PC-3 (cell line): ENCODE data around the gene METAP1D. TPM values are rescaled to one million over a fixed set of nuclear protein-coding genes. Genes with fewer than 3 reads are reported as not detected.

Source experiments
- ATAC-seq: fragments of 200-7000 bp; cut with Tn5 transposase; 2 replicates; pipeline ENCODE4 v1.9.1; 2020; ENCODE audit warnings: mild to moderate bottlenecking, moderate library complexity
- BruUV-seq: library from RNA; stranded (reverse); fragments of 400-500 nt; replicated peaks from 2 replicates; lab custom pipeline; 2021; lab: Mats Ljungman, UMichigan
- CTCF ChIA-PET: fragments of 300-600 bp; sonication (Branson Sonifier 250); formaldehyde crosslinking; loops from one replicate; lab custom pipeline; 2022; ENCODE audit warnings: antibody characterized with exemption; lab: Charles Lee
- POLR2A ChIA-PET: fragments of 300-600 bp; sonication (Branson Sonifier 250); formaldehyde crosslinking; loops from one replicate; lab custom pipeline; 2022; ENCODE audit warnings: antibody characterized with exemption; ENCODE audit not compliant: unreplicated experiment; lab: Charles Lee
- DNase-seq: peaks from one replicate; pipeline ENCODE4 v3.0.0-alpha.2; 2015
- H2AFZ ChIP-seq: fragments of 300-600 bp; sonication (generic); 2 replicates; pipeline ENCODE4 v1.6.0; 2016; ENCODE audit warnings: antibody characterized with exemption, low read length
- H3F3A ChIP-seq: fragments of 300-600 bp; sonication (generic); one replicate; pipeline ENCODE4 v1.6.0; 2017; ENCODE audit warnings: antibody characterized with exemption, low read length, control low read depth, mild to moderate bottlenecking; ENCODE audit not compliant: unreplicated experiment
- H3K27ac ChIP-seq: fragments of 300-600 bp; sonication (generic); 2 replicates; pipeline ENCODE4 v1.5.1; 2016; ENCODE audit warnings: mild to moderate bottlenecking, low read length
- H3K27me3 ChIP-seq: fragments of 300-600 bp; sonication (generic); 2 replicates; pipeline ENCODE4 v1.6.1; 2016; ENCODE audit warnings: low read length, mixed read lengths
- H3K36me3 ChIP-seq: fragments of 300-600 bp; sonication (generic); 2 replicates; pipeline ENCODE4 v1.6.1; 2016; ENCODE audit warnings: low read depth, mixed run types, low read length, mixed read lengths
- H3K4me1 ChIP-seq: fragments of 300-600 bp; sonication (generic); 2 replicates; pipeline ENCODE4 v1.5.1; 2016; ENCODE audit warnings: low read length; ENCODE audit not compliant: insufficient read depth
- H3K4me2 ChIP-seq: fragments of 300-600 bp; sonication (generic); 2 replicates; pipeline ENCODE4 v1.6.0; 2016; ENCODE audit warnings: low read length
- H3K4me3 ChIP-seq: fragments of 300-600 bp; sonication (generic); 2 replicates; pipeline ENCODE4 v1.5.1; 2016; ENCODE audit warnings: mild to moderate bottlenecking, low read length, mixed read lengths
- H3K79me2 ChIP-seq: fragments of 300-600 bp; sonication (generic); 2 replicates; pipeline ENCODE4 v1.6.1; 2017; ENCODE audit warnings: low read length, mixed read lengths
- H3K9ac ChIP-seq: fragments of 300-600 bp; sonication (generic); 2 replicates; pipeline ENCODE4 v1.6.0; 2016; ENCODE audit warnings: mild to moderate bottlenecking, low read length
- H3K9me2 ChIP-seq: fragments of 300-600 bp; sonication (generic); replicated peaks from 2 replicates; pipeline ENCODE4 v1.6.1; 2016; ENCODE audit warnings: mixed run types, low read length, mixed read lengths
- H3K9me3 ChIP-seq: fragments of 300-600 bp; sonication (generic); 2 replicates; pipeline ENCODE4 v1.6.1; 2016; ENCODE audit warnings: low read length, mixed read lengths
- H4K20me1 ChIP-seq: fragments of 300-600 bp; sonication (generic); 2 replicates; pipeline ENCODE4 v1.6.1; 2016; ENCODE audit warnings: low read length, mixed read lengths
- CTCF ChIP-seq: fragments of 300-600 bp; sonication (generic); conservative IDR thresholded peaks from 2 replicates; pipeline ENCODE4 v1.5.1; 2017; ENCODE audit warnings: antibody characterized with exemption, low read depth, mild to moderate bottlenecking, low read length
- EZH2 ChIP-seq: fragments of 300-600 bp; sonication (generic); IDR thresholded peaks from one replicate; pipeline ENCODE4 v1.6.1; 2017; ENCODE audit warnings: antibody characterized with exemption, mild to moderate bottlenecking, low read length; ENCODE audit not compliant: unreplicated experiment
- EZH2phosphoT487 ChIP-seq: fragments of 300-600 bp; sonication (generic); IDR thresholded peaks from 2 replicates; pipeline ENCODE4 v1.6.1; 2018; ENCODE audit warnings: mild to moderate bottlenecking, antibody characterized with exemption, low read length, borderline replicate concordance
- intact Hi-C: fragments of 100-400 bp; cut with micrococcal nuclease; formaldehyde crosslinking; loops from 2 replicates; pipeline ENCODE4 v1.9.0; 2023
- total RNA-seq: library from RNA; depleted of rRNA; stranded (reverse); fragments of >200 nt; gene quantifications from 2 replicates; pipeline ENCODE4 v1.2.3, GENCODE V29; 2014

The METAP1D gene
- total RNA-seq, 1 experiment from 2014 or later, result 12.0 TPM

DNA sequence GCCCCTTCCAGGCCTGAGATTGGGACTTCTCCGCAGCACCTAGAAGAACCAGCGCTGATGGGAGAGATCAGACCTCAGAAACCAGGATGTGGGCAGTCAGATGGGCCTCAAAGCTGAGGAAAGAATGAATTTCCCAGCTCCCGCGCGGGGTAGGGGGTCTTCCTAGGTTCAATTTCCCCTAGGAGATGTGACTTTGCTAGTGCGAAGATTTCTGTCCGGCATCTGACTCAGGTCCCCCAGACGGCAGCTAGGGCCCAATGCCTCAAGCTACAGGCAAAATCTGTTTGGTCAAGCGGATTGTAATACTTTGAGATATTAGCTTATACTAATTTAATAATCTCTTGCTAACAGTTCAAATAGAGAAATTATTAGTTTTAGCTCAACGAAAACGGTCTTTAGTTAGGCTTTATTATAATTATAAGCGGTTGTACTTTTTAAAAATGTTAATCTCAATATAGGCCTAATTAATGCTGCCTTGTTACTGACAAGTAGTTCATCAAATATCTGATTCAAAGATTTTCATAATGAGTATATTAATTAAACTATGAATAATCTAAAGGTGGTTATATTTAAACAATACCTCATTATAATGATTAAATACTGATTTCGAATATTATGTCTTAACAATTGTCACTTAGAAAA is 91.4 kb downstream of the METAP1D start:
- no TSS peak for BruUV-seq
- Histone ChIP-seq H3K27ac (no peak overlapping the region), H3K4me3 (no peak overlapping the region), H3K36me3 (no peaks in the 10 kb centered on the region), H3K79me2 (peaks cover 18% of the 10 kb centered on the region), H3K9me3 (no peaks in the 10 kb centered on the region), H2AFZ (no peak overlapping the region), H3K4me1 (peaks cover 14% of the 10 kb centered on the region; the same call in 1 of the 2 replicates), H3K27me3 (no peaks in the 10 kb centered on the region), H4K20me1 (no peaks in the 10 kb centered on the region), H3F3A (peaks cover 3% of the 10 kb centered on the region), H3K9me2 (no peaks in the 10 kb centered on the region), H3K9ac (no peak overlapping the region), H3K4me2 (no peak overlapping the region)
- ChIA-PET POLR2A (no interaction called here), CTCF (interaction anchor here (0.6 kb wide), 1 partner anchor 328 kb away, joined by 3 read pairs; no protein-coding TSS in a partner anchor)
- ATAC-seq, result no peak
- no peak for DNase-seq
- intact Hi-C loops, result no loop called here
- TF ChIP-seq EZH2 (no peak), CTCF (no peak), EZH2phosphoT487 (no peak)

DNA sequence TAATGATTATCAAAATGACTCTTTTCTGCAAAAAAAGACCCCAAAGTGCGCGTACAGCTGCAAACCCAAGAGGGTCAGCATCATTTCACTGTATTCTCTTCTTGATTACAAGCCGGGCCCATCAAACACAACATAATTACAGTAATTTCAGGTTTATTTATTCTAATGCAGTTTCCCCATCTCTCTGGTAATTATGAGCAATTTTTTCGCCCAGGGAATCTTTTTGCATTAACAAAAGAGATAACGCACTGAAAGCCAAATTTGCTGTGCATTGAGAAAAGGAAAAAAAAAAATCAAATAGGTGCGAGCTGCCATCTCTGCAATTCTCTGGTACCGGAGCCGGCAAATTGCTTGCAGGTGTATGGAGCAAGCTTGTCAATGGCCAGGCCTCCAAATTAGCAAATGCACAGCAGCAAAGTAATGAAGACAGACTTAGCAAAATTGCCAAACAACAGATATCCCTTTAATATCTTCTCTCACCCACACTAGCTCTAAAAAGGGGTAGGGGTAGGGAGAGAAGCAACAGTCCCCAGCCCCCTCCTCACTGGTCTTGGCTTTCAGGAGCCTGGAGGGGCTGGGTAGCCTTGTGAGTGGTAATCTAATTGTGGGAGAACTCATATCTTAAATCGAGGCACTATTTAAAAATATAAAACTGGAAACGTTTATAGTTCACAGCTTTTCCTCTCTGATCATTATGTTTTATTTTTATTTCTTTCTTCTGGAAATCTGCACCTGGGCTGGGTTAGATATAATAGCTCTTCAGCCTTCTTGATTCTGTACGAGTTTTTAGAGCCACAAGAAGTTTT is 92.2 kb downstream of the METAP1D start:
- Histone ChIP-seq H2AFZ (no peak overlapping the region), H3K36me3 (no peaks in the 10 kb centered on the region), H3K4me3 (no peak overlapping the region), H4K20me1 (no peaks in the 10 kb centered on the region), H3K4me1 (peaks cover 10% of the 10 kb centered on the region; the same call in 1 of the 2 replicates), H3K9me3 (no peaks in the 10 kb centered on the region), H3K9me2 (no peaks in the 10 kb centered on the region), H3K9ac (no peak overlapping the region), H3K4me2 (no peak overlapping the region), H3F3A (peaks cover 3% of the 10 kb centered on the region), H3K27ac (no peak overlapping the region), H3K27me3 (no peaks in the 10 kb centered on the region), H3K79me2 (peaks cover 10% of the 10 kb centered on the region)
- intact Hi-C loops, result no loop called here
- BruUV-seq, result no TSS peak
- DNase-seq (no peak), ATAC-seq (no peak)
- POLR2A ChIA-PET, result no interaction called here
- CTCF ChIA-PET, result no interaction called here
- TF ChIP-seq EZH2phosphoT487, result no peak
- no peak for TF ChIP-seq CTCF
- TF ChIP-seq EZH2, result no peak
